Endometrial microvascular endothelial cells (primary cell): ENCODE measurements around the gene AHI1. TPM values are rescaled to one million over a fixed set of nuclear protein-coding genes. Genes with fewer than 3 reads are reported as not detected.

ENCODE experiments used
- in situ Hi-C: cut with HindIII; loops from 2 replicates; pipeline ENCODE4 v1.10.0; 2017; ENCODE audit warnings: low sequenced_read_pairs, low pct_unique_long_range_greater_than_20kb; ENCODE audit errors: inconsistent ontology term
- total RNA-seq: library from RNA; depleted of rRNA; stranded (reverse); fragments of >200 nt; gene quantifications from one replicate; pipeline ENCODE4 v1.2.3, GENCODE V29; 2015; ENCODE audit errors: inconsistent ontology term

Gene AHI1
- total RNA-seq: 5.8 TPM

- in situ Hi-C loops: no loop called here
Observed at GRCh38 chr6:135497412-135498184, at the start of gene AHI1. Gene AHI1 (minus strand): TSS chr6:135497740. CDS start chr6:135492237, 5,503 bp downstream.

GRCh38 chr6:135546680-135547418 is 49.3 kb upstream of the AHI1 start:
- in situ Hi-C loops: no loop called here

DNA sequence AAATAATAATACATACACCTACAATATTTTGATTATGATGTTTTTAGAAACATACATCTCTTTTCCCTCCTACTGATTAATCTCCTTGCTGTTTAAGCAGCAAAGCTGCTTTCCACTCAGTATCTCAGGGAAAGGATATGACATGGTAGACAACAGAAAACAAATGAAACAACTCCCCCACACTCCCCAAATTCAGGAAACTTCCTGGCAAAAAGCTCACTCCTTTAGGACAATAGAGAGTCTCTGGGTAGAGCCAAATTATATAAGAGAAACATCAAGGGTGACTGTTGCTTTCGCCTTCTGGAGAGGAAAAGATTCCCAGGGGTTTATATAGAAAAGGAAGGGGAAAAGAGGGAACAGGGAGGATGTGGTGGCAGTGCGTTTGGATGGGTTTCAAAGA is 48.7 kb upstream of the AHI1 start:
- in situ Hi-C loops: no loop called here

GRCh38 chr6:135540207-135540840 is 42.8 kb upstream of the AHI1 start:
- in situ Hi-C loops: no loop called here

GRCh38 chr6:135537741-135538301 is 40.3 kb upstream of the AHI1 start:
- in situ Hi-C loops: no loop called here

- in situ Hi-C loops: no loop called here
Observed at GRCh38 chr6:135535989-135536414, 38.5 kb upstream of the AHI1 start.

DNA sequence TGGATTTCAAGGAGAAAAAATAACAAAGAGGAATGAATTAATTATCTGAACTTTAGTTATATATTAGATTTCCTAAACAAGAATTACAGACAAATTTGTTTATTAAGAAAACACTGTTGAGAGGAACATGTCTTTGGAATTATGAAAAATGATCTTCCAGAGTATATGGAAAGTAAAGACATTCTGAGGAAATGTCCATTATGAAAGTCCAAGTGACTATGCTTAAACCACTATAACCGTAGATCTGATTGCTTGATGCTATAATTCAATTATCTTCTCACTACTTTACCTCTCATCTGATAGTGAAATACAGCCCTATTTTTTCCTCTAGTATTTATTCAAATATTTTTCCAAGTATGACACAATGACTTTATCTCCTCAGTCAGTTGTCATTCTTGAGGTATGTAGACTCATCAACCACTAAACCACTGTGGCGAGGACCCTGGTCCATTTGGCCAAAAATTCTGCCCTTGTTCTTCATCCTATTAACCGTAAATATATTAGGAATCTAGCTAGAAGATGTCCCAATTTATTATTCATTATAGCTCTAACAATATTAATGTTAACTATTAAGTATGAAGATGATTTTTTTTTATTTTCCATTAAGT is 37.3 kb upstream of the AHI1 start:
- in situ Hi-C loops: no loop called here

DNA sequence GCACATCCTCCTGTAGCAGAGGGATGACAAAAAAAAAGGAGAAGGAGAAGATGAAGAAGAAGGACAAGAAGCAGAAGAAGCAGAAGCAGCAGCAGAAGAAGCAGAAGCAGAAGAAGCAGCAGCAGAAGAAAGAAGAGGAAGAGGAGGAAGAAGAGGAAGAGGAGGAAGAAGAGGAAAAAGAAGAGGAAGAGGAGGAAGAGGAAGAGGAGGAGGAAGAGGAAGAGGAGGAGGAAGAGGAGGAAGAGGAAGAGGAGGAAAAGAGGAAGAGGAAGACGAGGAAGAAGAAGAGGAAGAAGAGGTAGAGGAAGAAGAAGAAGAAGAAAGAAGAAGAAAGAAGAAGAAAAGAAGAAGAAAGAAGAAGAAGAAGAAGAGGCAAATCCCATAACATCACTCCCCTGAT is 35.0 kb upstream of the AHI1 start:
- in situ Hi-C loops: no loop called here

DNA sequence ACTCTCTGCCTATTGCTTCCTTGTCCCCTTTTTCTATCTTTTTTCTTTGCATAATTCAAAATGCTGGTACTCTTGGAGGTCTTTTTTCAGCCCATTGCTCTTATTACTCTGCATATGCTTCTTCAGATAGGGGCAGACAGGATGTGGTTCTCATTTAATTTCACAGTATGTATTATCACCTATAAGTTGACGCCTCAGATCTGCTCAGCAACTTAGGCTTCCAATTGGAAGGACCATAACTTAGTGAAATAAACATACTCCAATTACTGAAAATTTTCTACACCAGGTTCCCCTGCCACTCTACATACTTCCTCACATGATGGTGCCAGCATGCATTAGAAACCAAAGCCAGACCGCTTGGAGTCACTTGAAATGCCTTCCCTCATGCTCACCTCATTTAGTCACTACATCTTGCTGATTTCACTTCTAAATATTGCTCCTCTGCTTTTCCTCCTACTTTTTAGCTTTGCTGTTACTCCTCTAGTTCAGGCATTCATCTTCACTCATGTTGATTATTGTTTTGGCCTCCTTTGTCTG is 34.5 kb upstream of the AHI1 start:
- in situ Hi-C loops: no loop called here

- in situ Hi-C loops: no loop called here
Observed at GRCh38 chr6:135530113-135530512, 32.6 kb upstream of the AHI1 start.

GRCh38 chr6:135527960-135528249 is 30.4 kb upstream of the AHI1 start:
- in situ Hi-C loops: no loop called here

DNA sequence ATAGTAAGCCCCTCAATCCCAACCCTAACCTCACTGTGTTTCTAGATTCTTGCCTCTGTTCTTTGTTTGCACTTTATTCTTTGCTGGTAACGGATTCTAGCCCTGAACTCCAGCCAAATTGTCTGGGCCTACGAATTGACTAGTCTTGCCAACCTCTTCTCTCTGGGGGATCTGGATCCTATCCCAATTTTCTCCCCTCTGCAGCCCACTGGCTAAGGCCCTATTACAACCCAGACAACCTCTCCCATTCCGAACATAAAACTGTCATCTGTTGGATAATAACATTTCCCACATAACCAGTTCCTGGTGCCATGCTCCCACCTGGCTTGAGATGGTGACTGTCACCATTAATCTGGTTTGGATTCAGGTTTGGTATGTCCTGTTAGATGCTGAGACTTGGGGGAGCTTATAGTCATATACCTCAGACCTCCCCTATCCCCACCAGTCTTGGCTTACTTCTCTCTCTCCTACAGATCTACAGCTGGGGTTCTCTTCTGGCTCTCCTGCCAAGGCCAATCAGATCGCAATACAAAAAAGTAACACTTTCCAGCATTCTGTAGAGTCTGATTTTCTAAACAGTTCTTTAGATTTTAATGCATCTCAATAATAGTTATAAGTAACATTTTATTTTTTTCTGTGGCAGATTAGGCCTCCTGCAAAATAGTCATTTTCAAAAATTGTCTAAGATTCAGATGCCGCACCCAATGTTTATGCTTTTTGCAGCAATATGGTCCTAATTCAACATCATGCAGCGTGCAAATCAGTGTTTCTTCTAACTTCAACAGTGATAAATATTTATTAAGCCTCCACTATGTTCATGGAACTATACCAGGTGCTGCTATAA is 29.8 kb upstream of the AHI1 start:
- in situ Hi-C loops: no loop called here

GRCh38 chr6:135525594-135525993 is 28.1 kb upstream of the AHI1 start:
- in situ Hi-C loops: no loop called here

GRCh38 chr6:135522965-135523692 is 25.6 kb upstream of the AHI1 start:
- in situ Hi-C loops: no loop called here

DNA sequence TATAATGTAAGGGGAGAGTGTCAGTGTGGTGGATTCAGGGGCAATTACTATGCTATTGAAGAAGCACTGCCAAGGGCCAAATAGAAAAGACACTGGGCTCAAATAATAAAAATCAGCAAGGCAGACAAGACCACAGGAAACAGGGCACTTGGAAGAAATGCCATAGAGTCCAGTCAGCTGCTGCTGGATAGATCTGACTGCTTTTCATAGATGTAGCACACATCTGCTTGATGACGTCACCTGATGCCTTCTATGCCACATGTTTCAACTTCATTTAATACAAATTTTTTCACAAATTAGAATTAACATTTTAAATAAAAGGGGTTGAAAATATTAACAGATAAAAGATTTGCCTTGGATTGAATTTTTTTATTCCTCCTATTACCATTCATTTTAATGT is 23.9 kb upstream of the AHI1 start:
- in situ Hi-C loops: no loop called here

DNA sequence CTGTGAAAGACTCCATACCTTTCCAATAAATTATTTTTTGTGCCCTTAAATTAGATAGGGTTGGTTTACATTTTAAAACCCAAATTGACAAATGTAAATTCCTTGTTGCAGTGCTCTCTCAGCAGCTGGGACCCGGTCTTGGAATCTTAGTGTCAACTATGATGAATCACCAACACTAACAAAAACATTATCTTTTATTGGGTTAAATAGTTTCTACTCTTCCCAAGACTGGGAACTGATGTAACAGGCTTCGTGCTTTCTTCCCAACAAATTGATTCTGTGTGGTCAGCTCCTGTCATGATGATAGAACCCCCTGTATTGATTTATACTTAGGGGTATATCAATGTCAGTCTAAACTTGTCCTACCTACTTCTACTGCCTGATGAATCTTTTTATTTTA is 23.2 kb upstream of the AHI1 start:
- in situ Hi-C loops: no loop called here

DNA sequence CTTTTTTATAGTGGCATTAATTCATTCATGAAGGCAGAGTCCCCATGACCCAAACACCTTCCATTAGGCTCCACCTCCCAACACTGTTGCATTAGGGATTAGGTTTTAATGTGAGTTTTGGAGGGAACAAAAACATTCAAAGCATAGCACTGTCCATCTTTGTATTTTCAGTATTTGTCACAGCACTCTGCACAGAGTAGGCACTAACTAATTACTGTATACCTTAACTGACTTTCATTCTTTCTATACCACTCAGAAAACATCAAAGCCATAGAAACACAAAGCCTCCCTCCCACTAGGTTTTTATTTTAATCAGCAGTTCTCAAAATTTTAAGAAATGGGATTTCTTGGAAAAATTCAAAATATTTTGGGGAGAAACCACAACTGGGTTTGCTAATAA is 21.8 kb upstream of the AHI1 start:
- in situ Hi-C loops: no loop called here

DNA sequence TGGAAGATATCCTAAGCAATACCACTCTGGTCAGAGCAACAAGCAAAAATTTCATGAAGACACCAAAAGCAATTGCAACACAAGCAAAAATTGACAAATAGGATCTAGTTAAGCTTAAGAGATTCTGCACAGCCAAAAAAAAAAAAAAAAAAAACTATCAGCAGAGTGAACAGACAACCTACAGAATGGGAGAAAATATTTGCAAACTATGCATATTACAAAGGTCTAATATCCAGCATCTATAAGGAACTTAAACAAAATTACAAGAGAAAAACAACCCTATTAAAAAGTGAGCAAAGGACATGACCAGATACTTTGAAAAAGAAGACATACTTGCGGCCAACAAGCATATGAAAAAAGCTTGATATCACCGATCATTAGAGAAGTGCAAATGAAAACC is 20.0 kb upstream of the AHI1 start:
- in situ Hi-C loops: no loop called here
